Panc1 (cell line): ENCODE measurements around the gene TNFAIP6. TPM values are rescaled to one million over a fixed set of nuclear protein-coding genes. Genes with fewer than 3 reads are reported as not detected.

Experiments
- ATAC-seq: fragments of 200-7000 bp; cut with Tn5 transposase; 2 replicates; pipeline ENCODE4 v1.9.1; 2020; ENCODE audit warnings: mild to moderate bottlenecking, moderate library complexity
- BruUV-seq: library from RNA; stranded (reverse); fragments of 400-500 nt; replicated peaks from 2 replicates; lab custom pipeline; 2021; lab: Mats Ljungman, UMichigan
- CTCF ChIA-PET: fragments of 300-600 bp; sonication (Branson Sonifier 250); formaldehyde crosslinking; loops from one replicate; lab custom pipeline; 2022; ENCODE audit warnings: antibody characterized with exemption; lab: Charles Lee
- POLR2A ChIA-PET: fragments of 300-600 bp; sonication (Branson Sonifier 250); formaldehyde crosslinking; loops from one replicate; lab custom pipeline; 2022; ENCODE audit warnings: antibody characterized with exemption; lab: Charles Lee
- DNase-seq: peaks from one replicate; pipeline ENCODE4 v3.0.0-alpha.2; 2010; ENCODE audit warnings: low read depth, low spot score
- H3K27ac ChIP-seq: 2 replicates; pipeline ENCODE4 v1.5.1; 2011; ENCODE audit warnings: mild to moderate bottlenecking, low read length, inconsistent platforms
- H3K27me3 ChIP-seq: fragments of 200-500 bp; sonication (Bioruptor generic); 2 replicates; pipeline ENCODE4 v1.6.0; 2014; ENCODE audit warnings: low read length, inconsistent platforms; ENCODE audit not compliant: control insufficient read depth, insufficient read depth
- H3K36me3 ChIP-seq: fragments of 200-500 bp; sonication (Bioruptor generic); 2 replicates; pipeline ENCODE4 v1.5.1; 2014; ENCODE audit warnings: inconsistent platforms, mild to moderate bottlenecking, low read length, moderate library complexity; ENCODE audit not compliant: control insufficient read depth, insufficient read depth
- H3K4me1 ChIP-seq: 2 replicates; pipeline ENCODE4 v1.5.1; 2011; ENCODE audit warnings: inconsistent platforms, mild to moderate bottlenecking, low read length, moderate library complexity; ENCODE audit not compliant: control insufficient read depth, insufficient read depth
- H3K4me3 ChIP-seq, 2 experiments: 2 replicates each; pipeline ENCODE4 v1.5.1; 2011 to 2012; ENCODE audit warnings: low read depth in 2 of 2, low read length in 2 of 2, mild to moderate bottlenecking in 2 of 2, inconsistent platforms in 1 of 2, moderate library complexity in 1 of 2
- H3K9me3 ChIP-seq: fragments of 200-500 bp; sonication (Bioruptor generic); 2 replicates; pipeline ENCODE4 v1.5.1; 2014; ENCODE audit warnings: low read depth, mild to moderate bottlenecking, inconsistent platforms, low read length, moderate library complexity; ENCODE audit not compliant: control insufficient read depth, insufficient read depth
- CTCF ChIP-seq: fragments of 450-650 bp; IDR thresholded peaks from 2 replicates; pipeline ENCODE4 v1.5.1; 2017; ENCODE audit warnings: mild to moderate bottlenecking
- POLR2AphosphoS5 ChIP-seq: IDR thresholded peaks from 2 replicates; pipeline ENCODE4 v1.6.1; 2012; ENCODE audit warnings: mild to moderate bottlenecking, low read depth, low read length, moderate library complexity
- REST ChIP-seq, 2 experiments: IDR thresholded peaks; 2 replicates each; pipeline ENCODE4 v1.6.1; 2011 to 2012; ENCODE audit warnings: low read depth in 2 of 2, control low read depth in 1 of 2, low read length in 1 of 2, mild to moderate bottlenecking in 1 of 2, moderate library complexity in 1 of 2; ENCODE audit not compliant: insufficient read depth in 1 of 2
- SIN3A ChIP-seq: IDR thresholded peaks from 2 replicates; pipeline ENCODE4 v1.6.1; 2012; ENCODE audit warnings: low read depth, mild to moderate bottlenecking, low read length, moderate library complexity, borderline replicate concordance; ENCODE audit not compliant: insufficient read depth
- TCF7L2 ChIP-seq: IDR thresholded peaks from 2 replicates; pipeline ENCODE4 v1.6.1; 2011; ENCODE audit warnings: mild to moderate bottlenecking, low read depth, low read length, inconsistent platforms
- in situ Hi-C: cut with HindIII; loops from 2 replicates; pipeline ENCODE4 v1.10.0; 2016; ENCODE audit warnings: low sequenced_read_pairs, low pct_unique_long_range_greater_than_20kb
- intact Hi-C: fragments of 100-400 bp; cut with micrococcal nuclease; formaldehyde crosslinking; loops from one replicate; pipeline ENCODE4 v1.10.0; 2022; ENCODE audit not compliant: unreplicated experiment
- total RNA-seq: library from RNA; stranded (reverse); gene quantifications from one replicate; pipeline ENCODE4 v1.2.1, GENCODE V29; 2021; ENCODE audit not compliant: unreplicated experiment

The TNFAIP6 gene
- total RNA-seq, 1 experiment from 2014 or later, result not detected

GRCh38 chr2:151359768-151360461 lies 2.5 kb downstream of the TNFAIP6 start:
- H3K27ac ChIP-seq, result no peak overlapping the region

DNA sequence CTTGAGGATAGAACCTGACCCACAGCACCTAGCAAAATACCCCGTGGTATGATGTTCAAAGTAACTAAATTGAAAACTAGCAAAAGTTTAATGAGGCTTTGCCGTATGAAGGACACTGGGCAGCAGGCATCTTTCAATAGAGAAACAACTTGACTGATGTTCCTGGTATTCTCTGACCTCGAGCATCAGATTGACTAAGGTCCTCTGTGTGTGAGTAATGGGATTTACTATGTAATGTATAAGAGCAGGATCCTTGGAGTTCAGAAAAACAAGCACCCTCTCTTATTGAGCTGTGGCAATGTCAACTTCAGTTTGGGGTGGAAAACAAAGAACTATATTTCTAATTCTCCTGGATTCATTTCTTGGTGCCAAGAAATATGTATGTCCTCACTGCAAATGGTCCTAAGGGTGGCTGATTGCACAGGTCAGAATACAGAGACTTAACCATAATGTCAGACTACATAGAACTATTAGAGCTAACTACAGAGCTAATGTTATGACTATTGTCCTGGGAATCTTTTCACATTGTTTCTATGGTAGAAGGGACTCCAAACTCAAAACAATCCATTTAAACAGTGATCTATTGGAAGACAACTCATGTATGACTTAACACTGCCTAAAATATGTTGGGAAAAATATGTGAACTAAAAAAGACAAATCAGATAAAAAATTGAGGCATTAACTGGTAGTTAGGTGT lies 4.4 kb downstream of the TNFAIP6 start:
- no peaks in the 10 kb centered on the region for H3K36me3 ChIP-seq
- DNase-seq (no peak), ATAC-seq (no peak)
- no peak overlapping the region for H3K4me3 ChIP-seq
- ChIA-PET POLR2A (no interaction called here), CTCF (no interaction called here)
- H3K27me3 ChIP-seq, result no peaks in the 10 kb centered on the region
- BruUV-seq, result no TSS peak
- H3K9me3 ChIP-seq, result no peaks in the 10 kb centered on the region
- in situ Hi-C loops (no loop called here), intact Hi-C loops (no loop called here)
- no peak overlapping the region for H3K27ac ChIP-seq
- H3K4me1 ChIP-seq, result no peaks in the 10 kb centered on the region
- no peak for TF ChIP-seq REST (IDR thresholded peaks at IDR 0.05; ENCODE audit: insufficient read depth in 1 of 2, low read depth in 2 of 2, low read length in 1 of 2)
- TF ChIP-seq TCF7L2, result no peak
- TF ChIP-seq SIN3A, result no peak
- TF ChIP-seq POLR2AphosphoS5, result no peak

More at GRCh38 chr2:151359768-151360461, 2.5 kb downstream of the TNFAIP6 start:
- TF ChIP-seq CTCF (no peak), REST (IDR thresholded peaks at IDR 0.05; ENCODE audit: insufficient read depth in 1 of 2, low read depth in 2 of 2, low read length in 1 of 2) (no peak), POLR2AphosphoS5 (no peak), TCF7L2 (no peak), SIN3A (no peak)
- no peak overlapping the region for H3K4me3 ChIP-seq
- intact Hi-C loops, result no loop called here
- no TSS peak for BruUV-seq
- in situ Hi-C loops, result no loop called here
- no peak for DNase-seq
- no peaks in the 10 kb centered on the region for H3K27me3 ChIP-seq
- no peaks in the 10 kb centered on the region for H3K9me3 ChIP-seq
- ChIA-PET POLR2A (no interaction called here), CTCF (no interaction called here)
- no peaks in the 10 kb centered on the region for H3K36me3 ChIP-seq
- no peaks in the 10 kb centered on the region for H3K4me1 ChIP-seq
- no peak for ATAC-seq
